Left renal pelvis (tissue), 4 donors: Measurements from ENCODE around the gene ARF6. TPM values are rescaled to one million over a fixed set of nuclear protein-coding genes. Genes with fewer than 3 reads are reported as not detected.
"Not testable (repeated sequence)": the region's sequence is repeated elsewhere in the genome, so short reads cannot be mapped to it uniquely, and the experiment has no call there.

ENCODE experiments used
- DNase-seq, 4 donors: peaks; one replicate each; pipeline ENCODE4 v3.0.0-alpha.2; 2013; ENCODE audit warnings: low read depth in 4 of 4, low spot score in 3 of 4
- polyA plus RNA-seq, 4 donors: library from polyadenylated mRNA; unstranded; fragments of 120-200 nt; gene quantifications; one replicate each; pipeline ENCODE4 v1.2.1, GENCODE V29; 2013; ENCODE audit not compliant: insufficient read length in 4 of 4

Gene ARF6
- polyA plus RNA-seq, 4 donors: 51.9 to 99.3 (median 86.9) TPM

- DNase-seq: not testable (repeated sequence)
Measured at GRCh38 chr14:49936246-49936645, 43.4 kb downstream of the ARF6 start.

- DNase-seq: not testable (repeated sequence)
Measured at GRCh38 chr14:49936882-49937281, 44.0 kb downstream of the ARF6 start.

- DNase-seq: not testable (repeated sequence)
Measured at GRCh38 chr14:49939215-49939614, 46.3 kb downstream of the ARF6 start.

- no peak for DNase-seq
Measured at GRCh38 chr14:49939884-49940510, 47.1 kb downstream of the ARF6 start.

- no peak for DNase-seq
Measured at GRCh38 chr14:49940808-49941421, 48.0 kb downstream of the ARF6 start.

- no peak for DNase-seq
Measured at GRCh38 chr14:49942090-49942489, 49.2 kb downstream of the ARF6 start.

- no peak for DNase-seq
Measured at GRCh38 chr14:49944501-49944900, 51.6 kb downstream of the ARF6 start.

- no peak for DNase-seq
Measured at GRCh38 chr14:49945448-49946319, 52.8 kb downstream of the ARF6 start.

Other genes starting within 250 kb of the ARF6 start
- gene POLE2, start 204.9 kb upstream of the ARF6 start, polyA plus RNA-seq: 10 to 100 TPM; 14.3 to 26.8 (median 17.4) TPM
- 1 to 10 TPM; 4.9 to 7.9 (median 6.5) TPM for gene KLHDC1, start 200.0 kb upstream of the ARF6 start, polyA plus RNA-seq
- gene KLHDC2, start 124.9 kb upstream of the ARF6 start, polyA plus RNA-seq: 100 to 1,000 TPM; 108 to 157 (median 156) TPM
- gene NEMF, start 40.3 kb upstream of the ARF6 start, polyA plus RNA-seq: 10 to 100 TPM; 52.8 to 97.6 (median 91.2) TPM
- gene VCPKMT, start 223.5 kb downstream of the ARF6 start, polyA plus RNA-seq: 10 to 100 TPM; 12.7 to 17.7 (median 15.3) TPM